DND-41 (cell line): Measurements from ENCODE around the gene DZIP3.

Source experiments
- CTCF ChIP-seq: IDR thresholded peaks from 2 replicates; pipeline ENCODE4 v1.5.1; 2012; ENCODE audit warnings: borderline replicate concordance, low read length, moderate library complexity, mild to moderate bottlenecking; ENCODE audit not compliant: poor library complexity, severe bottlenecking; ENCODE audit errors: extremely low read depth
- EZH2 ChIP-seq: IDR thresholded peaks from 3 replicates; pipeline ENCODE4 v1.6.1; 2012; ENCODE audit warnings: borderline replicate concordance, low read depth, mild to moderate bottlenecking, moderate library complexity, low read length, inconsistent platforms; ENCODE audit not compliant: severe bottlenecking

- no peak for TF ChIP-seq CTCF
- no peak for TF ChIP-seq EZH2
Measured at GRCh38 chr3:108546247-108546646, 43.3 kb upstream of the DZIP3 start.
